HepG2 (cell line): ENCODE results near the gene RIIAD1. TPM values are rescaled to one million over a fixed set of nuclear protein-coding genes. Genes with fewer than 3 reads are reported as not detected.
A peak's percentile ranks its signal among the peaks of the same experiment; 100 is the strongest.

Experiments used
- ATAC-seq: fragments of 200-7000 bp; cut with Tn5 transposase; 3 replicates; pipeline ENCODE4 v1.9.1; 2020; ENCODE audit warnings: mild to moderate bottlenecking, moderate library complexity
- BruUV-seq: library from RNA; stranded (reverse); fragments of 400-500 nt; replicated peaks from 2 replicates; lab custom pipeline; 2021; lab: Mats Ljungman, UMichigan
- CTCF ChIA-PET: fragments of 300-600 bp; formaldehyde crosslinking; extraction: SDS; loops from one replicate; lab custom pipeline; 2021; ENCODE audit warnings: low total read pairs, inconsistent platforms, low intra/inter-chr PET ratio; lab: Yijun Ruan, JAX
- POLR2A ChIA-PET: fragments of 350-600 bp; sonication (Branson Sonifier 250); formaldehyde crosslinking; loops from one replicate; lab custom pipeline; 2020; ENCODE audit warnings: antibody characterized with exemption, inconsistent platforms; lab: Yijun Ruan, JAX
- DNase-seq: peaks from one replicate; pipeline ENCODE4 v3.0.0-alpha.2; 2015; ENCODE audit warnings: low spot score
- FAIRE-seq: peaks from 3 replicates; lab custom pipeline; 2011; peaks lifted over from hg19 to GRCh38; lab: Jason Lieb, UNC
- H2AFZ ChIP-seq: one replicate; pipeline ENCODE4 v1.6.1; 2011; ENCODE audit warnings: low read length, inconsistent platforms
- H3K27ac ChIP-seq: fragments of 300-600 bp; 3 replicates; pipeline ENCODE4 v1.8.0; 2011; ENCODE audit warnings: mixed run types, mild to moderate bottlenecking, mixed read lengths, low read length, inconsistent platforms; ENCODE audit not compliant: insufficient read depth; ENCODE audit errors: extremely low read length
- H3K27me3 ChIP-seq, 2 experiments: fragments of 200-600 bp in 1 of 2; 2 replicates in 1 of 2; 3 replicates in 1 of 2; pipeline versions ENCODE4 v1.6.0 to v1.8.0; 2011; ENCODE audit warnings: low read length in 2 of 2, mild to moderate bottlenecking in 2 of 2, moderate library complexity in 2 of 2, inconsistent platforms in 1 of 2; ENCODE audit not compliant: insufficient read depth in 2 of 2, control insufficient read depth in 1 of 2
- H3K36me3 ChIP-seq, 2 experiments: fragments of 200-600 bp in 1 of 2; replicated peaks in 1 of 2; 2 replicates in 1 of 2; 3 replicates in 1 of 2; pipeline versions ENCODE4 v1.5.1 to v1.8.0; 2011; ENCODE audit warnings: low read length in 2 of 2, inconsistent platforms in 1 of 2; ENCODE audit not compliant: insufficient read depth in 2 of 2, control insufficient read depth in 1 of 2
- H3K4me1 ChIP-seq: 2 replicates; pipeline ENCODE4 v1.5.1; 2012; ENCODE audit warnings: low read length, inconsistent platforms; ENCODE audit not compliant: insufficient read depth
- H3K4me2 ChIP-seq: 2 replicates; pipeline ENCODE4 v1.6.0; 2011; ENCODE audit warnings: low read depth, low read length, inconsistent platforms
- H3K4me3 ChIP-seq, 3 experiments: fragments of 200-600 bp in 1 of 3; sonication (generic), shearing (Covaris generic) in 1 of 3; replicated peaks in 1 of 3; 2 replicates each; pipeline ENCODE4 v1.5.1; 2011 to 2016; ENCODE audit warnings: low read length in 3 of 3, inconsistent platforms in 2 of 3, low read depth in 2 of 3, mild to moderate bottlenecking in 2 of 3, control low read depth in 1 of 3, mixed read lengths in 1 of 3; ENCODE audit not compliant: insufficient read depth in 1 of 3
- H3K79me2 ChIP-seq: one replicate; pipeline ENCODE4 v1.6.1; 2011; ENCODE audit warnings: low read length, inconsistent platforms; ENCODE audit not compliant: insufficient read depth
- H3K9ac ChIP-seq: 2 replicates; pipeline ENCODE4 v1.6.0; 2011; ENCODE audit warnings: mild to moderate bottlenecking, low read depth, low read length, inconsistent platforms; ENCODE audit not compliant: insufficient read depth
- H3K9me3 ChIP-seq: 2 replicates; pipeline ENCODE4 v1.5.1; 2012; ENCODE audit warnings: mild to moderate bottlenecking, low read length
- H4K20me1 ChIP-seq: 2 replicates; pipeline ENCODE4 v1.6.0; 2011; ENCODE audit warnings: inconsistent platforms, mild to moderate bottlenecking, low read length, moderate library complexity; ENCODE audit not compliant: insufficient read depth
- CEBPB ChIP-seq: IDR thresholded peaks from 2 replicates; pipeline ENCODE4 v1.6.1; 2011; ENCODE audit warnings: low read depth, low read length, improper control_type of control experiment, borderline replicate concordance
- KMT2A ChIP-seq: sonication (generic); formaldehyde crosslinking; IDR thresholded peaks from 2 replicates; pipeline ENCODE4 v1.4.0; 2020; ENCODE audit warnings: missing genetic modification reagents
- RFX3 ChIP-seq: IDR thresholded peaks from 2 replicates; pipeline ENCODE4 v1.6.1; 2016; ENCODE audit warnings: missing biosample characterization, missing genetic modification reagents
- SIX4 ChIP-seq: sonication (generic); formaldehyde crosslinking; IDR thresholded peaks from 2 replicates; pipeline ENCODE4 v1.4.0; 2020; ENCODE audit warnings: missing genetic modification reagents
- ZNF101 ChIP-seq: sonication (generic); formaldehyde crosslinking; IDR thresholded peaks from 2 replicates; pipeline ENCODE4 v1.4.0; 2020; ENCODE audit warnings: mild to moderate bottlenecking, low read depth, missing genetic modification reagents, borderline replicate concordance
- ZNF570 ChIP-seq: sonication (generic); formaldehyde crosslinking; IDR thresholded peaks from 2 replicates; pipeline ENCODE4 v1.4.0; 2020; ENCODE audit warnings: mild to moderate bottlenecking, missing genetic modification reagents, borderline replicate concordance
- ZNF619 ChIP-seq: sonication (generic); formaldehyde crosslinking; IDR thresholded peaks from 2 replicates; pipeline ENCODE4 v1.4.0; 2020; ENCODE audit warnings: mild to moderate bottlenecking, missing genetic modification reagents
- ZSCAN22 ChIP-seq: sonication (generic); formaldehyde crosslinking; IDR thresholded peaks from 2 replicates; pipeline ENCODE4 v1.4.0; 2020; ENCODE audit warnings: mild to moderate bottlenecking, missing genetic modification reagents
- ZSCAN30 ChIP-seq: sonication (generic); formaldehyde crosslinking; IDR thresholded peaks from 2 replicates; pipeline ENCODE4 v1.5.0; 2020; ENCODE audit warnings: mild to moderate bottlenecking, missing genetic modification reagents
- WGBS: methylation state at CpG from one replicate; pipeline ENCODE4 v1.1.6; 2017; ENCODE audit warnings: low lambda C conversion rate; 5-methylcytosine and 5-hydroxymethylcytosine counted together
- in situ Hi-C: cut with HindIII; loops from 2 replicates; pipeline ENCODE4 v1.10.0; 2017; ENCODE audit warnings: low pct_unique_long_range_greater_than_20kb; ENCODE audit not compliant: extremely low pct_ligation_motif_present
- intact Hi-C: fragments of 100-400 bp; cut with micrococcal nuclease; formaldehyde crosslinking; loops from one replicate; pipeline ENCODE4 v1.10.0; 2022; ENCODE audit not compliant: unreplicated experiment
- polyA plus RNA-seq, 8 experiments: library from polyadenylated mRNA; depleted of rRNA in 3 of 8; stranded (reverse) in 7 of 8; unstranded in 1 of 8; fragments of >200 nt; fragmentation: Illumina TruSeq in 4 of 8; extraction: Trizol in 4 of 8; gene quantifications; 2 replicates each; pipeline versions ENCODE4 v1.2.1 to v1.2.3, GENCODE V29; 2011 to 2016; ENCODE audit warnings: low read depth in 4 of 8, missing spikeins in 1 of 8, mixed read lengths in 1 of 8; ENCODE audit not compliant: insufficient read depth in 1 of 8
- total RNA-seq, 5 experiments: library from RNA; depleted of rRNA; stranded (reverse); fragments of >200 nt; fragmentation: Illumina TruSeq; extraction: Trizol; gene quantifications; 2 replicates each; pipeline ENCODE4 v1.2.3, GENCODE V29; 2016; ENCODE audit warnings: low read depth in 1 of 5
- TF ChIP-seq, protein P1 (sequence below): sonication (generic); formaldehyde crosslinking; IDR thresholded peaks from 2 replicates; pipeline ENCODE4 v1.4.0; 2020; ENCODE audit warnings: low read depth, mild to moderate bottlenecking, missing genetic modification reagents

Gene RIIAD1
- total and polyA plus RNA-seq, 2 of the 13 experiments (the other 11 are each of a cell fraction or from before 2014, with no cell fraction given): not detected

DNA sequence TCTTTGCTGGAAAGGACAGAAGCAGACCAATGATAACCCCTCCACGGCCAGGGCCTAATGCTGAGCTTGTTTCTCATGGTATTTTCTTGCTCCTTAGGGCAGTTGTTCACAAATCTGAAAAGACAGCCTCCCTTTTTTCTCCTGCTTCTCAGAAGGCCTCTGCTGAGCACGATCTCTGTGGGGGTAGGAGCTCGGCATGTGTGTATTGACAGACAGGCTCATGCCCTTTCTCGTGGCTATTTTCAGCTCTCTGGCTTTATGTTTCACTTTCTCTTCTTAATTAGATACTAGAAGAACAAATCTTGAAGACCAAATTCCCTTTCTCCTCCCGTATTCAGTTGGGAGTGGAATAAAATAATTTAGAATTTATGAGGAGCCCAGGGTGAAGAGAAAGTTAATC is 768 bp upstream of the RIIAD1 start (continued):
- TF ChIP-seq ZNF101 (CRISPR knock-in tag) (no peak), ZSCAN30 (CRISPR knock-in tag) (no peak), ZNF619 (CRISPR knock-in tag) (no peak), KMT2A (no peak), ZSCAN22 (CRISPR knock-in tag) (no peak), ZNF570 (CRISPR knock-in tag) (no peak), RFX3 (CRISPR knock-in tag) (no peak), SIX4 (CRISPR knock-in tag) (no peak)

DNA sequence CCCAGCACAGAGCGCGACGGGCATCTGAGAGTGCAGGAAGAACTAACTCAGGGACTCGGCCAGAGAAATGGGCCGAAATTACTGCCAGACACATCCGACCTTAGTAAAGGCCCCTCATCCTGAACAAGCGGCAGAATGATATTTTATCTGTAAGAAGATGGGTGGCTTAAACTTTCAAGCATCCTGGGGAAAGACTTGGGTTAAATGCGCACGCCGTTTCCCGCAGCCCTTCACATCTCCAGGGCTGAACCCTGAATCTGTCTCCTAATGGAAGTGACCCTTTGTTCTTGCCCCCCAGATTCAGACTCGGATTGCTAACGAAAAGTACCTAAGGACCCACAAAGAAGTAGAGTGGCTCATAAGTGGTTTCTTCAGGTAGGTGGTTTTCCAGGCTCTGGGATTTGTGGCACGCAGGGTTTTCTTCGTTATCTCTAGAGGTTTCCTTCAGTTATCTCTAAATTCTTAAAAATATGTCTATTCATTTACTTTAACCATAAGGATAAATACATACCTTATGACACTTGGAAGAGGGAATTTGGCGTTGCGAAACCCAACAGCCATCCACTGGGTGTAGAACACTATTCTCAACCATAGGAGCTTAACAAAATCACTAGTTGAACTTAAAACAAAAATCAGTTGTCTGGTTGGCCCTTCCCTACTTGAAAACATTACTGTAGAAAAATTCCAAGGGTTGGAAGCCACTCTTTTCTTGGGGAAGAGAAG is 627 bp downstream of the RIIAD1 start:
- H3K4me2 ChIP-seq: peak overlapping the region; percentile 63
- peak overlapping the region in 2 of 3 experiments; percentile 35 to 57; a peak in 3 of 6 replicates for H3K4me3 ChIP-seq
- DNase-seq (no peak), ATAC-seq (no peak), FAIRE-seq (no peak)
- peaks cover 3 to 34% of the 10 kb centered on the region in 2 experiments for H3K27me3 ChIP-seq
- H3K9me3 ChIP-seq: no peaks in the 10 kb centered on the region
- BruUV-seq: no TSS peak
- TF ChIP-seq CEBPB: peak; percentile 46; the same call in 1 of the 2 replicates
- TF ChIP-seq, protein P1, sequence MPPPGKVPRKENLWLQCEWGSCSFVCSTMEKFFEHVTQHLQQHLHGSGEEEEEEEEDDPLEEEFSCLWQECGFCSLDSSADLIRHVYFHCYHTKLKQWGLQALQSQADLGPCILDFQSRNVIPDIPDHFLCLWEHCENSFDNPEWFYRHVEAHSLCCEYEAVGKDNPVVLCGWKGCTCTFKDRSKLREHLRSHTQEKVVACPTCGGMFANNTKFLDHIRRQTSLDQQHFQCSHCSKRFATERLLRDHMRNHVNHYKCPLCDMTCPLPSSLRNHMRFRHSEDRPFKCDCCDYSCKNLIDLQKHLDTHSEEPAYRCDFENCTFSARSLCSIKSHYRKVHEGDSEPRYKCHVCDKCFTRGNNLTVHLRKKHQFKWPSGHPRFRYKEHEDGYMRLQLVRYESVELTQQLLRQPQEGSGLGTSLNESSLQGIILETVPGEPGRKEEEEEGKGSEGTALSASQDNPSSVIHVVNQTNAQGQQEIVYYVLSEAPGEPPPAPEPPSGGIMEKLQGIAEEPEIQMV (CRISPR knock-in tag): no peak
- CTCF ChIA-PET: no interaction called here
- in situ Hi-C loops (no loop called here), intact Hi-C loops (no loop called here)
- no peak overlapping the region for H2AFZ ChIP-seq
- no peaks in the 10 kb centered on the region for H4K20me1 ChIP-seq
- no peak overlapping the region for H3K9ac ChIP-seq
- H3K79me2 ChIP-seq: no peaks in the 10 kb centered on the region
- 53% methylated on average over 17 of the region's 17 CpGs for WGBS
- POLR2A ChIA-PET: no interaction called here
- H3K4me1 ChIP-seq: peaks cover 40% of the 10 kb centered on the region
- H3K36me3 ChIP-seq: no peaks in the 10 kb centered on the region
- H3K27ac ChIP-seq: no peak overlapping the region
